Activated naive CD4-positive, alpha-beta T cell treated with anti-CD3 and anti-CD28 coated beads, Interleukin-2, amount 50 U/mL, for 72 hours (primary cell): ENCODE data around the gene SLC39A11. TPM values are rescaled to one million over a fixed set of nuclear protein-coding genes. Genes with fewer than 3 reads are reported as not detected.
"Not testable (repeated sequence)": the region's sequence is repeated elsewhere in the genome, so short reads cannot be mapped to it uniquely, and the experiment has no call there.

Experiments
- ATAC-seq, 2 donors: fragments of 150-1000 bp; cut with Tn5 transposase; 2 replicates each; pipeline ENCODE4 v1.10.0; 2021; ENCODE audit warnings: mild to moderate bottlenecking in 2 of 2, moderate library complexity in 2 of 2
- DNase-seq, 2 donors: peaks; one replicate each; pipeline ENCODE4 v3.0.0; 2021 to 2022; ENCODE audit warnings: low spot score in 2 of 2
- H3K27ac Mint-ChIP-seq, 2 donors: one replicate each; pipeline ENCODE4 v1.8.0; 2022; ENCODE audit warnings: mild to moderate bottlenecking in 2 of 2, mixed read lengths in 2 of 2
- H3K36me3 Mint-ChIP-seq, 2 donors: one replicate each; pipeline ENCODE4 v1.8.0; 2022; ENCODE audit warnings: mixed read lengths in 2 of 2
- H3K9me3 Mint-ChIP-seq, 2 donors: one replicate each; pipeline ENCODE4 v1.8.0; 2022; ENCODE audit warnings: mixed read lengths in 2 of 2
- total RNA-seq, 2 donors: library from RNA; stranded (reverse); gene quantifications; one replicate each; pipeline ENCODE4 v1.2.3, GENCODE V29; 2022

The SLC39A11 gene
- total RNA-seq, 2 donors from 2014 or later, result 14.8 to 17.7 TPM

DNA sequence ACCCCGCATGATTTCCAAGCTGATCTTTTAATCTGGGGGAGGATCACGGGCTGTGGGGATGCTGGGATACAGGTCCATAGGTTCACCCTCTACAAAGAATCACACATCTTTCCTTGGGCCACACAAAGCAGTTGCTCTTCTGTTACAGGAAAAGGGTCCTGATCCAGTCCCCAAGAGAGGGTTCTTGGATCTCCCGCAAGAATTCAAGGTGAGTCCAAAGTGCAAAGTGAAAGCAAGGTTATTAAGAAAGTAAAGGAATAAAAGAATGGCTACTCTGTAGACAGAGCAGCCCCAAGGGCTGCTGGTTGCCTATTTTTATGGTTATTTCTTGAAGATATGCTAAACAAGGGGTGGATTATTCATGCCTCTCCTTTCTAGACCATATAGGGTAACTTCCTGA is 453.6 kb downstream of the SLC39A11 start:
- H3K9me3 Mint-ChIP-seq, result not testable (repeated sequence)

GRCh38 chr17:72635034-72635635 is 457.4 kb downstream of the SLC39A11 start:
- no peaks in the 10 kb centered on the region for H3K36me3 Mint-ChIP-seq
- peak in 1 of 2 donors; percentile 22 for ATAC-seq
- H3K9me3 Mint-ChIP-seq, result no peaks in the 10 kb centered on the region
- no peak for DNase-seq
- peak overlapping the region in 1 of 2 donors; percentile 13 for H3K27ac Mint-ChIP-seq

More for the DNA sequence above, 453.6 kb downstream of the SLC39A11 start:
- not testable (repeated sequence) for H3K27ac Mint-ChIP-seq, ATAC-seq, DNase-seq, H3K36me3 Mint-ChIP-seq

DNA sequence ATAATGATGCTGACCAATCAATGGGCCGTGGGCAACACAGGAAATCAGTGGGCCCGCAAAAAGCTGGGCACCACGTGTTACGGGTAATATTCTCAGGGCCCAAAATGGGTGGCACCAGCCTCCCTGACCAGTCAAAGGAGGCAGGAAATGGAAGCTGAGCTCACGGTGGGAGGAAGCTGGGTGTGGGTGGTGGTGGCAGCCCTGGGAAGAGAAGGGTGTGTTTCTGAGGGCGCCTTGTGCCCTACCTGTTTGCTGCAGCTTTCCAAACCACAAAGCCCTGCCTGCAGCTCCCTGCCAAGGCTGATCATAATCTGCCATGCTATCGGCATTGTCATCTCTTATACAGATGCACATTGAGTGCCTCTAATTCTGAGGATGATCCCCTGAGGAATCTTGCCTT is 457.9 kb downstream of the SLC39A11 start:
- H3K27ac Mint-ChIP-seq, result peak overlapping the region in 1 of 2 donors; percentile 13

DNA sequence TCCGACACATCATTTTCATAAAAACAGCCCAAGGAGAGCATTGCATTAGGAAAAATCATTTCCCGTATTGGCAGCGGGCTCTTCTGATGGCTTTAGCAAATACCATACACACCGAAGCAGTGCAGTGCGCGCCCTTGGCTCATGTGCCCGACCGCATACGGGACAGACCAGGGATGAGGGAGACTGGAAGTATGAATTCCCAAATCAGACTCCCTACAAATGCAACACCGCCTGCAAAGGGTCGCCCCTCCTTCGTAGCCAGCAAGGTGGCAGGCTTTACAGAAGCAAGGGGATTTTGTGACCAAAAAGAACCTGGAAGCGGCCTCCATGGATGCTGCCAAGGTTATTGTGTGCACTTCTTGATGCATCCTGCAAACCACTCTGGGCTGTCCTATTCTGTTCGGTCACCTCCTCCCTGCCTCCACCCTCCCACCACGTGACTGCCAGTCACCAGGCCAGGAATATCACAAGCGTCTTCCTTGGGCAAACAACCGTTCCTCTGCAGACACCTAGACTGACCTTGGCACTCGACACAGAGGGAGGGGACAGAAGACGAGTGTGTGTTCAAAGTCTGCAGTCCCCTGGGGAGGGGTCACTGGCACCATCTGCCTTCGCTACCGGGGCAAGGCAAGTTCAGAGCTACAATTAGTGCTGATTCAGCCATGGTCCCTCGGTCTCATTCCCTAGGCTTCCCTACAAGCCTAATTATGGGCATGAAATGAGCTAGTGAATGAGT is 460.4 kb downstream of the SLC39A11 start:
- Mint-ChIP-seq H3K36me3 (no peaks in the 10 kb centered on the region), H3K27ac (no peak overlapping the region), H3K9me3 (peaks cover 0 to 11% of the 10 kb centered on the region in 2 donors)
- ATAC-seq, result no peak
- no peak for DNase-seq

More for the DNA sequence above, 457.9 kb downstream of the SLC39A11 start:
- Mint-ChIP-seq H3K9me3 (no peaks in the 10 kb centered on the region), H3K36me3 (no peaks in the 10 kb centered on the region)
- peak; percentile 16 to 57 for ATAC-seq
- no peak for DNase-seq

DNA sequence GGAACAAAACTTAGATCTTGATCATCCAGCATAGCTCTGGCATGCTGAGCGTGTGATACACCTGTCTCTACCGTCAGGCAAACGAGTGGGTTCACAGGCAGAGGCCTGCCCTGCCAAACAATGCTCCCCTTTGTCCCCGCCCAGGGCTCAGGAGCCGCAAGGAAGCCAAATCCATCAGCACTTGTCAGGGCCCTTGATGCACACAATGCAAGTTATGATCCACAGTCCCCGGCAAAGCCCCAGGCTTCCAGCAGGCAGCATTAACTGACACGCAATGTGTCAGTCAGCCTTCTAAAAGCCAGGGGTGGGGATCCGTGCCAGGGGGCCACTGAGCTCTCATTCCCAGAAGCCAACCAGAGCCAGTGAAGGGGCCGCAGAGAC is 460.9 kb downstream of the SLC39A11 start:
- peaks cover 0 to 17% of the 10 kb centered on the region in 2 donors for H3K9me3 Mint-ChIP-seq
- DNase-seq (no peak), ATAC-seq (no peak)
- H3K27ac Mint-ChIP-seq, result no peak overlapping the region
- H3K36me3 Mint-ChIP-seq, result peaks cover 0 to 4% of the 10 kb centered on the region in 2 donors

GRCh38 chr17:72624652-72625051 is 467.8 kb downstream of the SLC39A11 start:
- Mint-ChIP-seq H3K27ac (no peak overlapping the region), H3K36me3 (peaks cover 0 to 6% of the 10 kb centered on the region in 2 donors), H3K9me3 (peaks cover 8 to 30% of the 10 kb centered on the region in 2 donors)
- DNase-seq, result no peak
- ATAC-seq, result no peak

DNA sequence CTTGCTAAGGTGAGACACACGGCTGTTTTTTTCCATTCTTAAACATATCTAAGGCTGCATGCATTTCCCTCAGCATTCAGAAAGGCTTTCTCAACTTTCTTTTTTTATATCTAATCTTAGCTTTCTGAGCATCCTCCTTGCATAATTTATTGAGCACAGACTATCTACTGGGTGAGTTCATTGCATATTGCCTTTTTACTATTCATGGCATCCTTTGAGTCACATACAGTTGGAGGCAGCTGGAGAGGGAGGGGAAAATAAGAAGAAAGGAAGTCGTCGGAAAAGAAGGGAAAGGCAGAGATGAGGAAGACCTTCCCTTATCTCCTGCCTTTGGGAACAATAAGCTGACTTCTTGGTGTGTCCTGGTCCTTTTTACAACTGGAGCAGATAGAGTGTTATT is 468.3 kb downstream of the SLC39A11 start:
- no peak for DNase-seq
- H3K36me3 Mint-ChIP-seq, result peaks cover 0 to 6% of the 10 kb centered on the region in 2 donors

GRCh38 chr17:72622661-72623433 is 469.6 kb downstream of the SLC39A11 start:
- no peak for ATAC-seq
- DNase-seq, result no peak
- Mint-ChIP-seq H3K9me3 (peaks cover 8 to 24% of the 10 kb centered on the region in 2 donors), H3K27ac (no peak overlapping the region), H3K36me3 (peaks cover 0 to 6% of the 10 kb centered on the region in 2 donors)

More for the DNA sequence above, 468.3 kb downstream of the SLC39A11 start:
- ATAC-seq, result no peak
- Mint-ChIP-seq H3K27ac (no peak overlapping the region), H3K9me3 (peaks cover 8 to 30% of the 10 kb centered on the region in 2 donors)

- no peak for ATAC-seq
- Mint-ChIP-seq H3K36me3 (no peaks in the 10 kb centered on the region), H3K9me3 (peaks cover under 1 to 2% of the 10 kb centered on the region in 2 donors), H3K27ac (no peak overlapping the region)
- no peak for DNase-seq
Measured at GRCh38 chr17:72619976-72620650, 472.4 kb downstream of the SLC39A11 start.

DNA sequence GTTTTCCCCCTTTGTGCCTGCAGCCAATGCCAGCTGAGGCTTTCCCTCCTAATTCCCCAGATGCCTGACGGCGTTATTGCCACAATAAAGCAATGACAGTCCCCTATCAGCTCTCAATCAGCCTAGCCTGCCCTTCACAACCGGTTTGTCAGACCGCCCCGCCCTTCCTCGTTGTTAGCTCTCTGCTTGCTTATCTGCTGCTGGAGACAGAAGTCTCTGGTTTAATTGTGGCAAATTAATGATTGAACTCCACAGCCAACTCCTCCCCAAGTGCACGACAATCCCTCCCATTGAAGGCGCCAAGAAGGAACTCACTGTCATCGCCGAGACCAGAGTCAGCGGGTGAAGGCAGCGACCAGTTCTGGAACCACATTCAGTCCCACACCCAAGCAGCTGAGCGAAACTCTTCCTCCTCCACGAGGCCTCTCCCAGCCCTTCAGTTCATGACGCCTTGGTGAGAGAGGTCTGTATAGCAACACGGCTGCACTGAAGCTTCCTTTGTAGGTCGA is 474.4 kb downstream of the SLC39A11 start:
- H3K9me3 Mint-ChIP-seq, result no peaks in the 10 kb centered on the region
- no peaks in the 10 kb centered on the region for H3K36me3 Mint-ChIP-seq
- no peak overlapping the region for H3K27ac Mint-ChIP-seq
- DNase-seq (no peak), ATAC-seq (peak in 1 of 2 donors; percentile 33)

GRCh38 chr17:72617557-72617956 is 474.9 kb downstream of the SLC39A11 start:
- no peak for ATAC-seq
- Mint-ChIP-seq H3K36me3 (no peaks in the 10 kb centered on the region), H3K27ac (peak overlapping the region in 1 of 2 donors; percentile 22)

DNA sequence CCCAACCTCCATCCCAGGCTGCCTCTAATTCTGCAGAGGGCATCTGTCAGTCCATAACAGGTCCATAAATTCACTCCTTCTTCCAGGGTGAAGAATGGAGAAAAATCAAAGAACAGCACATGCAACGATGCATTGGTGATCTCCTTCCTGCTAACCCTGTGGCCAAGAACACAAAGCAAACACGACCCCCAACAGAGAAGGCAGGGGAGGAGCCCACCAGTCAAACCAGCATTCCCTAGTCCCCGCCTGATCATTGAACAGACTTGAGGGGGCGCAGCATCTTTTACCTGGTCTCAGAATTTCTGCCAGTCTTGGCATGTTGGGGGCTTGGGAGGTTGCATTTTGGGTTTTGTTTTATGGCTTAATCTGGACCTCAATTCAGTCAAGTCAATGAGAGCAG is 476.0 kb downstream of the SLC39A11 start:
- Mint-ChIP-seq H3K9me3 (no peaks in the 10 kb centered on the region), H3K36me3 (no peaks in the 10 kb centered on the region), H3K27ac (no peak overlapping the region)
- no peak for ATAC-seq
- DNase-seq, result no peak

More at GRCh38 chr17:72617557-72617956, 474.9 kb downstream of the SLC39A11 start:
- H3K9me3 Mint-ChIP-seq, result no peaks in the 10 kb centered on the region
- no peak for DNase-seq

- ATAC-seq, result no peak
- no peak for DNase-seq
- Mint-ChIP-seq H3K36me3 (no peaks in the 10 kb centered on the region), H3K27ac (no peak overlapping the region), H3K9me3 (no peaks in the 10 kb centered on the region)
Measured at GRCh38 chr17:72615627-72615991, 476.9 kb downstream of the SLC39A11 start.

DNA sequence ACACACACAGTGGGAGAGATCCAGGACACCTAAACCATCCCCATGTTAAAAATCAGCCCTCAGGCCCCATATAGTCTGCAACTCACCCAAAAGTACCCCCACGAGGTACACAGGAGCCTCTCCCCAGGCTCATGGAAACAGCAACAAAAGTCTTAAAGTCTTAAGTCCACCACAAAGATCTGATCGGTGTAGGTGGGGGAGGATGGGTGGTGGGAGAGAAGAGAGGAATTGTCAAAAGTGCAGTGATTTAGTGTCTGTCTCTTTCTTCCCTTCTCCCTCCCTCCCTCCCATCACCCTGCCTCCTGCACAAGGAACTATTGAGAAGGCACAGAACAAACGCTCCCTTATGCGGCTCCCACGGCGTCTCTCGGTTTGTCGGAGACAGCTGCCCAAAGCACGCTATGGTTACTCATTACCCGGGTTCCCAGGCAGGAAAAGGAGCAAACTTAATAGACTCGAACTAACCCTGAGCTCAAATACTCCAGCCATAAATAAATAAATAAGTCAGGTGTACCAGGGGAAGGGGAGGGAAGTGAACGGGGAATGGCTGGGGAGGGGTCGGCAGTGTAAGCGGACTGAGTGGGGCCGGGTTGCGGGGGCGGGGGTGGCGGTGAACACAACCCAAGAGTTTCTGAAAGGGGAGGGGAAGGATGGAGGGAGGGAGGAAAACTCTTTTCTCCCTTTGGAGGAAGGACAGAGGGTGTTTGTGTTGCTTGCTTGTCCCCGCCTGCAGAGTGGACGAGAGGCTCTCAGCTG is 477.4 kb downstream of the SLC39A11 start:
- H3K9me3 Mint-ChIP-seq, result no peaks in the 10 kb centered on the region
- DNase-seq (no peak), ATAC-seq (no peak)
- H3K36me3 Mint-ChIP-seq, result no peaks in the 10 kb centered on the region
- no peak overlapping the region for H3K27ac Mint-ChIP-seq

DNA sequence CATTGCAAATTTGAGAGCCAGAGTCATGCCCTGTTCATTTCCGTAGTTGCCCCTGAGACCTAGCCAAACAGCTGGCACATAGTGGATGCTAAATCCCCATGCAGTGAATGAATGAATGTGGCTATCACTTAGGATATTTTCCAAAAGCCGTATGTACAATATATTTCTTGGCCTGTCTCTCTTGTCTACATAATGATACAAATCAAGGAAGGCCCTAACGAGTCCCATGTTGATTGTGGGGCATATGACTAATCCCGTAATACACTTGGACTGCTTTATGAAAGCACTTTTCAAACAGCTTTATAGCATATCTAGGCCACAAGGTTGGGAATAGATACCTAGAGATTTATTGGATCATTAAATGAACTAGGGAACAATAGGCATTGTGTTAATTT is 478.0 kb downstream of the SLC39A11 start:
- Mint-ChIP-seq H3K27ac (no peak overlapping the region), H3K9me3 (no peaks in the 10 kb centered on the region), H3K36me3 (no peaks in the 10 kb centered on the region)
- DNase-seq, result no peak
- ATAC-seq, result no peak

GRCh38 chr17:72613806-72614292 is 478.6 kb downstream of the SLC39A11 start:
- Mint-ChIP-seq H3K9me3 (no peaks in the 10 kb centered on the region), H3K36me3 (no peaks in the 10 kb centered on the region), H3K27ac (no peak overlapping the region)
- no peak for ATAC-seq
- DNase-seq, result no peak
